ENCODE data around the gene CACNB2. TPM values are rescaled to one million over a fixed set of nuclear protein-coding genes. Genes with fewer than 3 reads are reported as not detected.

CACNB2 gene
- total and polyA plus RNA-seq, 2 donors (not counting 3 experiments of a cell fraction or from before 2014, with no cell fraction given) = not detected

GRCh38 chr10:18313140-18313530 lies 172.9 kb downstream of the CACNB2 start:
- CTCF ChIA-PET = no interaction called here
- H2AFZ ChIP-seq (ENCODE audit: low read depth, low read length) = no peak overlapping the region

More at GRCh38 chr10:18313140-18313530, 172.9 kb downstream of the CACNB2 start:
- TF ChIP-seq POLR2AphosphoS5 (IDR thresholded peaks at IDR 0.05; ENCODE audit: insufficient read depth, low read depth, low read length) (no peak), FOS (IDR thresholded peaks at IDR 0.05; ENCODE audit: borderline replicate concordance, insufficient read depth, low read length) (no peak), JUN (IDR thresholded peaks at IDR 0.05; ENCODE audit: borderline replicate concordance, insufficient read depth, insufficient read length, low read depth) (no peak), EZH2 (IDR thresholded peaks at IDR 0.05; ENCODE audit: borderline replicate concordance, low read depth, low read length, severe bottlenecking) (no peak), POLR2A (IDR thresholded peaks at IDR 0.05; ENCODE audit: low read depth, low read length) (no peak), MYC (IDR thresholded peaks at IDR 0.05; ENCODE audit: low read depth, low read length) (no peak), GATA2 (IDR thresholded peaks at IDR 0.05; ENCODE audit: insufficient read depth, insufficient read length, low read depth, low read length) (no peak)
- TF ChIP-seq, protein P1, sequence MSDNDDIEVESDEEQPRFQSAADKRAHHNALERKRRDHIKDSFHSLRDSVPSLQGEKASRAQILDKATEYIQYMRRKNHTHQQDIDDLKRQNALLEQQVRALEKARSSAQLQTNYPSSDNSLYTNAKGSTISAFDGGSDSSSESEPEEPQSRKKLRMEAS (IDR thresholded peaks at IDR 0.05; ENCODE audit: insufficient read depth, insufficient read length) = no peak
- TF ChIP-seq, protein P2, sequence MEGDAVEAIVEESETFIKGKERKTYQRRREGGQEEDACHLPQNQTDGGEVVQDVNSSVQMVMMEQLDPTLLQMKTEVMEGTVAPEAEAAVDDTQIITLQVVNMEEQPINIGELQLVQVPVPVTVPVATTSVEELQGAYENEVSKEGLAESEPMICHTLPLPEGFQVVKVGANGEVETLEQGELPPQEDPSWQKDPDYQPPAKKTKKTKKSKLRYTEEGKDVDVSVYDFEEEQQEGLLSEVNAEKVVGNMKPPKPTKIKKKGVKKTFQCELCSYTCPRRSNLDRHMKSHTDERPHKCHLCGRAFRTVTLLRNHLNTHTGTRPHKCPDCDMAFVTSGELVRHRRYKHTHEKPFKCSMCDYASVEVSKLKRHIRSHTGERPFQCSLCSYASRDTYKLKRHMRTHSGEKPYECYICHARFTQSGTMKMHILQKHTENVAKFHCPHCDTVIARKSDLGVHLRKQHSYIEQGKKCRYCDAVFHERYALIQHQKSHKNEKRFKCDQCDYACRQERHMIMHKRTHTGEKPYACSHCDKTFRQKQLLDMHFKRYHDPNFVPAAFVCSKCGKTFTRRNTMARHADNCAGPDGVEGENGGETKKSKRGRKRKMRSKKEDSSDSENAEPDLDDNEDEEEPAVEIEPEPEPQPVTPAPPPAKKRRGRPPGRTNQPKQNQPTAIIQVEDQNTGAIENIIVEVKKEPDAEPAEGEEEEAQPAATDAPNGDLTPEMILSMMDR (IDR thresholded peaks at IDR 0.05; ENCODE audit: extremely low read depth in 1 of 2, insufficient read depth in 1 of 2, low read depth in 1 of 2, low read length in 2 of 2) = no peak
- Histone ChIP-seq H3K36me3 (ENCODE audit: control insufficient read depth in 2 of 2, extremely low read depth in 1 of 2, insufficient read depth in 2 of 2, low read length in 2 of 2) (no peaks in the 10 kb centered on the region), H3K4me2 (ENCODE audit: insufficient read depth, low read length) (no peak overlapping the region), H3K4me3 (replicated peaks in 1 of 3; ENCODE audit: insufficient read depth in 1 of 3, low read depth in 1 of 3, low read length in 3 of 3) (no peak overlapping the region), H3K9me1 (replicated peaks; ENCODE audit: control insufficient read depth, extremely low read depth, insufficient read depth, low read length) (no peaks in the 10 kb centered on the region), H4K20me1 (replicated peaks; ENCODE audit: control insufficient read depth, extremely low read depth, insufficient read depth, low read length) (no peaks in the 10 kb centered on the region), H3K9me3 (replicated peaks; ENCODE audit: control insufficient read depth, insufficient read depth, low read length) (peaks cover 2% of the 10 kb centered on the region), H3K4me1 (ENCODE audit: control insufficient read depth, extremely low read depth, insufficient read depth, low read length) (no peaks in the 10 kb centered on the region), H3K27me3 (ENCODE audit: control insufficient read depth in 2 of 2, insufficient read depth in 2 of 2, low read length in 2 of 2) (no peaks in the 10 kb centered on the region), H3K79me2 (ENCODE audit: control insufficient read depth, insufficient read depth, low read length) (no peaks in the 10 kb centered on the region), H3K9ac (replicated peaks; ENCODE audit: extremely low read depth, insufficient read depth, low read length) (no peak overlapping the region), H3K27ac (ENCODE audit: insufficient read depth, low read depth, low read length) (no peak overlapping the region)
- dilution Hi-C loops (cut with MboI; ENCODE audit: extremely low pct_ligation_motif_present, low sequenced_read_pairs) = no loop called here
- no peak for DNase-seq (ENCODE audit: low read depth, low spot score)
- no TSS peak for BruUV-seq (replicated peaks)
- FAIRE-seq = no peak
- POLR2A ChIA-PET = no interaction called here
- intact Hi-C loops (cut with micrococcal nuclease) = no loop called here

All from endothelial cell of umbilical vein (primary cell).